ENCODE results near the gene NBPF6.
"Not testable (repeated sequence)": the region's sequence is repeated elsewhere in the genome, so short reads cannot be mapped to it uniquely, and the experiment has no call there.

NBPF6 gene

GRCh38 chr1:108504447-108504846 lies 54.3 kb downstream of the NBPF6 start:
- H3K4me3 ChIP-seq (ENCODE audit: low read depth, low read length), result no peak overlapping the region
- no peak for TF ChIP-seq CTCF (IDR thresholded peaks at IDR 0.05; ENCODE audit: insufficient read depth, low read depth, low read length, missing control alignments)

GRCh38 chr1:108505763-108506070 lies 55.6 kb downstream of the NBPF6 start:
- no peak overlapping the region for H3K4me3 ChIP-seq (ENCODE audit: low read depth, low read length)
- TF ChIP-seq CTCF (IDR thresholded peaks at IDR 0.05; ENCODE audit: insufficient read depth, low read depth, low read length, missing control alignments), result no peak
- no peak for DNase-seq (ENCODE audit: low read depth)

More at GRCh38 chr1:108504447-108504846, 54.3 kb downstream of the NBPF6 start:
- DNase-seq (ENCODE audit: low read depth), result peak; percentile 13

- no peak overlapping the region for H3K4me3 ChIP-seq (ENCODE audit: low read depth, low read length)
- no peak for TF ChIP-seq CTCF (IDR thresholded peaks at IDR 0.05; ENCODE audit: insufficient read depth, low read depth, low read length, missing control alignments)
- no peak for DNase-seq (ENCODE audit: low read depth)
Observed at GRCh38 chr1:108511764-108512163, 61.6 kb downstream of the NBPF6 start.

- TF ChIP-seq CTCF (IDR thresholded peaks at IDR 0.05; ENCODE audit: insufficient read depth, low read depth, low read length, missing control alignments), result peak; percentile 62
- DNase-seq (ENCODE audit: low read depth), result peak; percentile 43
- no peak overlapping the region for H3K4me3 ChIP-seq (ENCODE audit: low read depth, low read length)
Observed at GRCh38 chr1:108512239-108513043, 62.3 kb downstream of the NBPF6 start.

- H3K4me3 ChIP-seq (ENCODE audit: low read depth, low read length), result no peak overlapping the region
- no peak for TF ChIP-seq CTCF (IDR thresholded peaks at IDR 0.05; ENCODE audit: insufficient read depth, low read depth, low read length, missing control alignments)
Observed at GRCh38 chr1:108513044-108513415, 62.9 kb downstream of the NBPF6 start.

GRCh38 chr1:108513914-108514313 lies 63.8 kb downstream of the NBPF6 start:
- DNase-seq (ENCODE audit: low read depth); H3K4me3 ChIP-seq (ENCODE audit: low read depth, low read length): not testable (repeated sequence)

More at GRCh38 chr1:108513044-108513415, 62.9 kb downstream of the NBPF6 start:
- DNase-seq (ENCODE audit: low read depth), result no peak

DNA sequence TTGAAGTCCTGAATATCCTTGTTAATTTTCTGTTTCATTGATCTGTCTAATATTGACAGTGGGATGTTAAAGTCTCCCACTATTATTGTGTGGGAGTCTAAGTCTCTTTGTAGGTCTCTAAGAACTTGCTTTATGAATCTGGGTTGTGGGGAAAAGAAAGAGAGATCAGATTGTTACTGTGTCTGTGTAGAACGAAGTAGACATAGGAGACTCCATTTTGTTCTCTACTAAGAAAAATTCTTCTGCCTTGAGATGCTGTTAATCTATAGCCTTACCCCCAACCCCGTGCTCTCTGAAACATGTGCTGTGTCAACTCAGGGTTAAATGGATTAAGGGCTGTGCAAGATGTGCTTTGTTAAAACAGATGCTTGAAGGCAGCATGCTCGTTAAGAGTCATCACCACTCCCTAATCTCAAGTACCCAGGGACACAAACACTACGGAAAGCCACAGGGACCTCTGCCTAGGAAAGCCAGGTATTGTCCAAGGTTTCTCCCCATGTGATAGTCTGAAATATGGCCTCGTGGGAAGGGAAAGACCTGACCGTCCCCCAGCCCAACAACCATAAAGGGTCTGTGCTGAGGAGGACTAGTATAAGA lies 67.3 kb downstream of the NBPF6 start:
- not testable (repeated sequence) for DNase-seq (ENCODE audit: low read depth); H3K4me3 ChIP-seq (ENCODE audit: low read depth, low read length)
